Measurements from ENCODE around the gene HMGN3.

Gene HMGN3

DNA sequence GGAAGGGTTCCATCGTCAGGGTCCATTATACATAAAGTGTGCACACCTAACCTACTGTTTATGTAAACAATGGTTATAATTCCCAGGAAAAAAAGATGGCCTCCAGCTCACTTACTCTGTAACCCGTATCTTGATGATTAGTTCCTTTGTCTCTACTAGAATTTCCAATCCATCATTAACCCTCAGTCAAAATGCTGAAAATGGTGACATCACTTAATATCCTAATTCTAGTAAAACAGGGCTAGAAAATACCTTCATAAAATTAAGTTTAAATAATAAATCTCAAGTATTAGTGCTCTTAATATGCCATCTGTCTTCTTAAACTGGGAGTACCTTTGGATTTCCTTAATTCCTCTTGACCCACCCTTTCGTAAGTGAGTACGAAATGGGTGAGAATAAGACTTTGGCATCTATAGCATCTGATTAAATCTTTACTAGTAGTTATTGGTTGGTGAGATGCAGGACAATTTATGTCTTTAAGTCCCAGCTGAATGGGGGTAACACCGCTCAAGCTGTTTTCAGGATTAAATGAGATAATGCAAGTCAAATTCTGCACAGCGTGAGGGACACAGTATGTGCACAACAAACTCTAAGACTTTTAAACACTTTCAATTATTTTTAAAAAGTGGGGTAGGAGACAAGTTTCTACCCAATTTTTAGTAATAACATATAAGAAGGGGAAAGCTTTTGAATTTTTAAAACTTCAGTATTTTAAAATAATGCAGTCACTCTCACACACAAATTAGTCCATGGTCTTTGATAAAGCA, 1.6 kb downstream of the HMGN3 start:
- DNase-seq: no peak

DNA sequence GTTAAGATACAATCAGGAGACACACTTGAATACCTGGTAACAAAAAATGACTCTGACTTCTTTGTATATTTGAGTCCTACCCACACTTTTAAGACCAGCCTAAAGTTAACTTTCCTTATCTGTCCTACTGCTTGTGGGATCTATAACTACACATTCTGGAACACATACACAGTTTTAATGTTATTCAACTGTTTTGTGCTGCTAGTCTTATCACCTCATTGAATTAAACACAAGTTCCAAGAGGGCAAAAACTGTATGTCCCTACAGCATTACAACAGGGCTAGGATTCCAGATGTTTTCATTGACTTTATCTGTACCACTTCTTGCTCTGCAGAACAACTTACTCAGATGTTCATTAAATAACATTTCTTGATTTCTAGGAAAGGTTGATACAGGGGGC, 2.8 kb downstream of the HMGN3 start:
- no peak for DNase-seq

DNA sequence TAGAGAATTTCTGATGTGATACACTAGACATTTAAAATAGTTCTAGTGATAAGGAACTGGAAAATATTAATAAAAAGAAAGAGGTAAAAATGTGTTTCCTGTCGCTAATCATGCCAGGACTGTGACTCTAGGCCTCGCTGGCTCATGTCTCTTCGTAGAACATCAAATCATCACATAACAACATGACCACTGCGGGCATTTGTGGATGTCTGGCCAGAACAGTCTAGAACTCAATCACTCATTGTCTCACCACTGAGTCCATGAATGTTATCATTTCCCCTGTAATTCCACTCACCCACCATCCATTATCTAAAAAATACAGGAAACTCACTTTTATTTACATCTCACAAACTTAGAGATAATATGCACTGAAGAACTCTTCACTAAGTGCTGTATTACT, 3.4 kb downstream of the HMGN3 start:
- no peak for DNase-seq

- no peak for DNase-seq
Observed at GRCh38 chr6:79230149-79230548, 4.3 kb downstream of the HMGN3 start.

GRCh38 chr6:79227445-79227844, 7.0 kb downstream of the HMGN3 start:
- DNase-seq: no peak

GRCh38 chr6:79226660-79227059, 7.8 kb downstream of the HMGN3 start:
- DNase-seq: no peak

- no peak for DNase-seq
Observed at GRCh38 chr6:79225717-79226599, 8.5 kb downstream of the HMGN3 start.

DNA sequence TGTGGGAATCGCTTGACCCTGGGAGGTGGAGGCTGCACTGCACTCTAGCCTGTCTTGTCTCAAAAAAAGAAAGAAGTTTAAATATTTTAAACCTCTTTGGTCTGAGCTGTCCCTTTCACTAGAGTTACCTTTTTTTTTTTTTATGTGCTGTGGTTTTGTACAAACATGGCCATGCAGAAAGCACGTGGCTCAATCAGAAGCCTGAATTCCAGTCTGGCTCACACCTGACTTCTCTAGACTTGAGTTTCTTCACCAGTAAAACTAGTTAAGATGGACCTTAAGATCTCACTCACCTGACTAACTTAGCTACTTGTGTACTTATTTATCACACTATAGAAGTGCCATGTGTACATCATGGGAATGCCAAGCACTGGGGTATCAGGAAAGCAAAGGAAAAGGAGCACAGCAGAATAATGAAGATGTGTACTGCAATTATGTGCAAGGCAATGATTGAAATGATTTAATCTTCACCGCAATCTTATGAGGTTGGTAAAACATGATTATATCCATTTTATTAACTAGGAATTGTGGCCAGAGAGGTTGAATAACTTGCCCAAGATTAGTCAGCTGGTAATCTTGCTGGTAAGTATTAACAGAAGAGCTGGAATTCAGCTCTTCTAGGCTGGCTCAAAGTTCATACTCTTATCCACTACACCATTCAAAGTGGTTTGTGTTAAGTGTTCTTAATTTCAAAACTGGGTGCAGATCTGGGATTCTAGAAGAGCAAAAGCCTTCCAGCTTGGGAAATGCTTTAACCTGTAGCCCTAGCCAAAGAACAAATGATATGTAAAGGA, 10.7 kb downstream of the HMGN3 start:
- DNase-seq: no peak

DNA sequence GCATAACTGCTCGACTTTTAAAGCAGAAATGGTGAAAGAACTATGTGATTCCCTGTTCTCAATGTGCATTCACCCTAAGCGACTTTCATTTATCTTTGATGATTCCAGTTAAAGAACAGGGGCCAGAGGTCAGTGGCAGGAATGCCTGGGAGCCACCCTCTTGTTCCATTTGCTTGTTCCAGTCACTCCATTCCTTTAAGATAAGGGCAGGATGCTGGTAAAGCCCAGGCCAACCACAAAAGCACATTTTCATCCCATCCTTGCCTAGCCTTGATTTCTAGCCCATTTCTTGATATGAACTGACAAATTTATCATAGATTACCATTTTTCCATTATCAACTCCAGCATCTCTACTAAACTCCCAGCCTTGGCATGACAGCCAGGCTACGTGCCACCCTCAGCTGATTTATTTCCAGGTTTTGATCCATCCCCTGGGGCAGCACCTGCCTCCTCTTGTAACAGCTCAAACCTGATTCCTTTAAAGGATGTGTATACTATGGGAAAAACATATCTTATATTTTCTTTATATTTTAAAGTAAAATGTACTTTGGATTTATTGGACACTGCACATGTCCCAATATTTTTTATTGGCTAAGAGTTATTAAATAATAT, 19.2 kb downstream of the HMGN3 start:
- DNase-seq: no peak

GRCh38 chr6:79212859-79213258, 21.6 kb downstream of the HMGN3 start:
- DNase-seq: no peak

DNA sequence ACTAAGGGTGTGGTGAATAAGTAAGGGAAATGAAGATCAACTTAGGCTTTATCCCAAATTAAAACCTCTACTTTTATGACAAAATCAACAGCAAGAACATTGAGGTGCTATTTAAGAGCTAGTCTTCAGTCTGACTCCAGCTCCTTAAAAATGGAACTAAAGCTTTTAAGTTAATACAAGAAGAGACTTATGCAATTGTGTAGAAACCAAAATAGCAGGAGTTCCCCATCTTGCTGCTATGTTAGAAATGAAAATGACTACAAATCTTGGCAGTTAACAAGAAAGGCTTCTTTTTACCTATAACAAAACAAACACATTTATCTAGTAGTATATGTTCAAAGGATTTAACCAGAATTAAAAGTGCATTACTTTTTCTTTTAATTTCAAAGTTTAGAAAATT, 25.7 kb downstream of the HMGN3 start:
- DNase-seq: no peak

DNA sequence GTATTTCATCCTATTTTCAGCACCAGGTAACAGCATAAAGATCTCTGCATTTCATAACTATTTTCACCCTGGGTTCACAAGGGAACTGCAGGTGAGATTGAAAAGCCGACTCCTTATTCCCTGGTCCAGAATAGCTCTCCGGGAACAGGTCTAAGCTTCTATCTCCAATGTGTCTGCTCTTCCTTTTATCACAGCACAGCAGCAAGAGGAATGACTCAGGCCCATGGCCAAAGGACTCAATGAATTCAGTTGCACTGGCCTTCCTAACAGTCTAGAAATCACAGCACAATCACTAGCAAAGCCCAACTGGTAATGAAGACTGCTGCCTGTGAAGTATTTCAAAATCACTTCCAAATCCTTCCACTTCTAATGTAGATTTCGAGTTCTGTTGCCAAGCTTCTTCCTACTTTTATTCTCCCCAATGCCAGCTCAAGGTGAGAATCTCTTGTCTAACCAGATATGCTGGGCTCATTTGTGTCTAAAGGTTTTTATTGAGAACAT, 30.7 kb downstream of the HMGN3 start:
- no peak for DNase-seq

- DNase-seq: no peak
Observed at GRCh38 chr6:79202556-79202955, 31.9 kb downstream of the HMGN3 start.

DNA sequence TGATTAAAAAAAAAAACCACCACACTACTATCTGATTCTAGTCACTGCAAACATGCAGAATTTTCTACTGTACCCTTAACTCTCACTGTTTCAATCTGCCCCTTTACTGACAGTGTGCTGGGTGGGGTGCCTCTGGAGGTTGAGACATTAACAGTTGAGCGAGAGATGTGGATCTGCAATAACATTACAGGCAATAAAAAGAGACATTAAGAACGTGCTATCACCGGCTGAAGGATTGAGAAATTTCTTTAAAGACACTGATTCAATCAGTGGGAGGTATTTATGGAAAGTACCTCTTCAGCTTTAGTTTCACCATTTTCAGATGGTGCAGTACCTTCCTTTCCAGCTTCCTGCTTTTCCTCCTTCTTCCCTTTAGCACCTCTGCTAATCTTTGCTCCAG, 32.5 kb downstream of the HMGN3 start:
- DNase-seq: no peak

- DNase-seq: no peak
Observed at GRCh38 chr6:79201143-79201542, 33.3 kb downstream of the HMGN3 start.

DNA sequence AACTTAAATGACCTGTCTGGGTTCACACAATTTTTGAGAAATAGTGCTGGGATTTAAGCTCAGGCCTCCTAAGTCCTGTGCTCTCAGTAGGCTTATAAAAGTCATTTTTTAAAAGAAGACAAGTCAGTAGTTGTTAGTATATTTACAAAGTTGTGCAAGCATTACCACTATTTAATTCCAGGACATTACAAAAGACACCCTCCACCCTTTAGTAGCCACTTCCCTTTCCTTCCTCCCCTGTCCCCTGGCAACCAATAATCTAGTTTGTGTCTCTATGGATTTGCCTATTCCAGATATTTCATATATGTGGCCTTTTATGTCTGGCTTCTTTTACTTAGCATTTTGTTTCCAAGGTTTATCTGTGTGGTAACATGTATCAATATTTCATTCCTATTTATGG, 37.6 kb downstream of the HMGN3 start:
- no peak for DNase-seq

DNA sequence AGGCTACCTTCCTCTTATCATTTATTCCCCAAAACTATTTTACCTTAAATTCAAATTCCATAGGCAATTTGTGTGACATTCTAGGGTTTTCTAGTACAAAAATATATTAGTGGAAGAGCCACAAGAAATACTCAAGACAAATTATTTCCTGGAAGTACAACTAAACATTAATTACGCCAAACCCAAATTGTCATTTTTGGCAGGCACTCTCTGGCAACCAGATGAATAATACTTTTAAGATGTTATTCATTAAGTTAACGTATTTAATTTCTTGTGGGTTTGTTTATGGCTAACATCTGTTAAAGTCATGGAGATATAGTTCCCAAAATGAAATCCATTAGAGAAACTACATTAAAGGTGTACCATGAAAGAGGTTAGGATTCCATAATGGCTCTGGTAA, 40.5 kb downstream of the HMGN3 start:
- no peak for DNase-seq

- DNase-seq: no peak
Observed at GRCh38 chr6:79189760-79190350, 44.6 kb downstream of the HMGN3 start.

DNA sequence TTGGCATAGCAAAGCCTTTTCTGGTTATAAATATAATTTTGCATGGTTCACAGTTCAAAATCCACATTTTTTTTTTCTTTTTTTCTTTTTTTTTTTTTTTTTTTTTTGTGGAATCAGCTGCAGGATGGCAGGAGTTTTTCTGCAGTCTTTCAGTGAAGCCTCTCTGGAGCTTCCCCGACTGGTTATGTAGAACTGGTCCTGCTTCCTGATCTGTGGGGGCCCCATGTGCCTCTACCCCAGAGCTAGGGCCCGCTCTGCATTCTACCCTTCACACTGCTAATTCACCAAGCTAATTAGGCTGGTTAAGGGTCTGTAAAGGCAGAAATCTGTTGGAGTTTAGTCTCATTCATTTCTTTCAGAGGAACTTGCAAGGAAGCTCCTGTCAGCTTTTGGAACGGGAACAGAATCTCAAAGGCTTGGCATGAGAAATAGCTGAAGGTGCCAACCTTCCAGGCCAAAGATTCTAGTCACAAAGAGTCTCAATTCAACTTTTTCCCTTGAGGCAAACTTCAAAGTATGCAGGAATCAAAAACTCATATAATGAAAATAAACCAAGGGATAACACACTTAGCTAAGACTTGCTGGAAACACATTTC, 45.5 kb downstream of the HMGN3 start:
- no peak for DNase-seq

DNA sequence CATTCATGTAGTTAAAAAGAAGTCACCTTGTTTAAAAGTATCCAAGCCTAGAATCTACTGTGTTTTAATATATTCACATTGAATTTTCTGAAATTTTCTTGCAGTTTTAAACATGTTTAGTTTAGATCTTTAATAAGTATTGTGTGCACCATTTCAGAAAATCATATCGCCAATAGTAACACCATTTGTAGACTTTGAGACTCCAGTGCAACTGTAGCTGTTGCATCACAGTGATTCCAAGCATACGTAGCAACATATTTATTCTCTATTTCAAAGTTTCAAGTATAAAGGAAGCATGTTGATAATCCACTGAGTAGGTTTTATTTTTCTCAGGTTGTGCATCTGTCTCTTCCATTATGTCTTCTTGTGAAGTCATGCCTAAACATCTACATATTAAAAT, 46.4 kb downstream of the HMGN3 start:
- DNase-seq: no peak

- DNase-seq: no peak
Observed at GRCh38 chr6:79186564-79186963, 47.9 kb downstream of the HMGN3 start.

DNA sequence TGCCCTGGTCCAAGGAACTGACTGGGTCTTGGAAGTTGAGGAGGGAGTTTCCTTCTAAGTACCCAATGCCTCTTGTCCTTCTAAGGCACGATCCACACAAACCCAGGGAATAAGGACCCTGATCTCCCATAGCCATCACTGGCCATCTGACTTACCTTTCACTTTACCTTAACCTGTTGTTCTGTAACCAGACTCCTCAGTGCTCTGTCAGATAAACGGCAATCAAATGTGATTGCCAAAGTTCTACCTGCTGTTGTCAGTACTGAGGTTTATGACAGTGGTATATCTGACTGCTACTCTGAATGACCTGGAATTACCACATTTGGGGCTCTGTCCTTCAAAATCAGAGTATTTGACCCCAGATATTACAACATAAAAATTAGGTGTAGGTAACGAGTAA, 49.8 kb downstream of the HMGN3 start:
- DNase-seq: no peak
